GM23338 (cell line): ENCODE measurements around the gene ZNF469. TPM values are rescaled to one million over a fixed set of nuclear protein-coding genes. Genes with fewer than 3 reads are reported as not detected.

Experiments
- ATAC-seq: fragments of 200-7000 bp; cut with Tn5 transposase; 3 replicates; pipeline ENCODE4 v1.9.1; 2020
- DNase-seq: peaks from one replicate; pipeline ENCODE4 v3.0.0-alpha.2; 2015; ENCODE audit warnings: low spot score
- H2AFZ ChIP-seq: fragments of 200-600 bp; sonication (generic); 2 replicates; pipeline ENCODE4 v1.8.0; 2016; ENCODE audit warnings: antibody characterized with exemption, mild to moderate bottlenecking, moderate library complexity
- H3F3A ChIP-seq: fragments of 200-600 bp; sonication (generic); replicated peaks from 2 replicates; pipeline ENCODE4 v1.8.0; 2017; ENCODE audit warnings: antibody characterized with exemption, mixed run types, low read depth
- H3K27ac ChIP-seq: fragments of 200-600 bp; sonication (generic); 2 replicates; pipeline ENCODE4 v1.6.1; 2016; ENCODE audit warnings: low read depth
- H3K27me3 ChIP-seq: fragments of 200-600 bp; sonication (generic); 2 replicates; pipeline ENCODE4 v1.8.0; 2016; ENCODE audit warnings: mild to moderate bottlenecking, mixed run types, moderate library complexity; ENCODE audit not compliant: insufficient read depth
- H3K36me3 ChIP-seq: fragments of 200-600 bp; sonication (generic); 2 replicates; pipeline ENCODE4 v1.8.0; 2016; ENCODE audit warnings: mild to moderate bottlenecking; ENCODE audit not compliant: insufficient read depth
- H3K4me1 ChIP-seq: fragments of 200-600 bp; sonication (generic); 2 replicates; pipeline ENCODE4 v1.8.0; 2016; ENCODE audit warnings: mild to moderate bottlenecking, moderate library complexity; ENCODE audit not compliant: insufficient read depth
- H3K4me2 ChIP-seq: fragments of 200-600 bp; sonication (generic); 2 replicates; pipeline ENCODE4 v1.7.1; 2017; ENCODE audit warnings: mixed run types
- H3K4me3 ChIP-seq: fragments of 200-600 bp; sonication (generic); 2 replicates; pipeline ENCODE4 v1.6.1; 2016; ENCODE audit warnings: mixed run types
- H3K79me2 ChIP-seq: fragments of 200-600 bp; sonication (generic); replicated peaks from 2 replicates; pipeline ENCODE4 v1.8.0; 2017; ENCODE audit warnings: mild to moderate bottlenecking; ENCODE audit not compliant: insufficient read depth
- H3K9me2 ChIP-seq: fragments of 200-600 bp; sonication (generic); 2 replicates; pipeline ENCODE4 v1.8.0; 2017; ENCODE audit not compliant: insufficient read depth
- H4K20me1 ChIP-seq: fragments of 200-600 bp; sonication (generic); replicated peaks from 2 replicates; pipeline ENCODE4 v1.8.0; 2017; ENCODE audit warnings: mild to moderate bottlenecking; ENCODE audit not compliant: insufficient read depth
- H3K27ac Mint-ChIP-seq: 2 replicates; pipeline ENCODE4 v1.8.0; 2020; ENCODE audit warnings: inconsistent platforms, mild to moderate bottlenecking, moderate library complexity, mixed read lengths
- H3K27me3 Mint-ChIP-seq: 3 replicates; pipeline ENCODE4 v1.8.0; 2022; ENCODE audit warnings: low read depth, mild to moderate bottlenecking, moderate library complexity, mixed read lengths, inconsistent platforms; ENCODE audit not compliant: insufficient read depth, poor library complexity
- H3K36me3 Mint-ChIP-seq: 3 replicates; pipeline ENCODE4 v1.8.0; 2021; ENCODE audit warnings: low read depth, mild to moderate bottlenecking, inconsistent platforms, moderate library complexity, mixed read lengths
- H3K4me1 Mint-ChIP-seq: 3 replicates; pipeline ENCODE4 v1.8.0; 2020; ENCODE audit warnings: mild to moderate bottlenecking, inconsistent platforms, mixed read lengths
- H3K4me3 Mint-ChIP-seq: 3 replicates; pipeline ENCODE4 v1.8.0; 2021; ENCODE audit warnings: moderate library complexity, mild to moderate bottlenecking, inconsistent platforms, mixed read lengths
- H3K9me3 Mint-ChIP-seq: 3 replicates; pipeline ENCODE4 v1.8.0; 2020; ENCODE audit warnings: moderate library complexity, mild to moderate bottlenecking, inconsistent platforms, mixed read lengths
- CREB1 ChIP-seq: fragments of 250-450 bp; sonication (Bioruptor Pico); IDR thresholded peaks from 2 replicates; pipeline ENCODE4 v1.5.0; 2020; ENCODE audit warnings: low read depth, mild to moderate bottlenecking, moderate library complexity
- EZH2 ChIP-seq: fragments of 200-600 bp; sonication (generic); IDR thresholded peaks from one replicate; pipeline ENCODE4 v1.8.0; 2017; ENCODE audit warnings: antibody characterized with exemption, mild to moderate bottlenecking, low read depth; ENCODE audit not compliant: unreplicated experiment
- EZH2phosphoT487 ChIP-seq: fragments of 200-600 bp; sonication (generic); IDR thresholded peaks from one replicate; pipeline ENCODE4 v1.8.1; 2018; ENCODE audit warnings: antibody characterized with exemption; ENCODE audit not compliant: unreplicated experiment
- STAT1 ChIP-seq: IDR thresholded peaks from one replicate; pipeline ENCODE4 v1.6.1; 2016; ENCODE audit warnings: antibody characterized with exemption; ENCODE audit not compliant: unreplicated experiment
- ZNF114 ChIP-seq: fragments of 250-450 bp; sonication (Bioruptor Pico); IDR thresholded peaks from 2 replicates; pipeline ENCODE4 v1.5.0; 2020; ENCODE audit warnings: mild to moderate bottlenecking, moderate library complexity
- ZNF331 ChIP-seq: fragments of 250-450 bp; sonication (Bioruptor Pico); IDR thresholded peaks from 2 replicates; pipeline ENCODE4 v1.5.0; 2020; ENCODE audit warnings: low read depth, mild to moderate bottlenecking, moderate library complexity
- polyA plus RNA-seq: library from polyadenylated mRNA; unstranded; fragments of >200 nt; fragmentation: Nextera tagmentation; extraction: Ambion mirVana; gene quantifications from 2 replicates; pipeline ENCODE4 v1.2.1, GENCODE V29; 2016
- total RNA-seq: library from RNA; depleted of rRNA; stranded (reverse); fragments of >200 nt; shearing (Covaris generic); gene quantifications from 2 replicates; pipeline ENCODE4 v1.2.3, GENCODE V29; 2014
- TF ChIP-seq, protein P1 (sequence below), 2 experiments: fragments of 200-600 bp in 1 of 2; sonication (generic) in 1 of 2; conservative IDR thresholded peaks; 2 replicates each; pipeline versions ENCODE4 v1.5.1 to v1.6.1; 2016 to 2017; ENCODE audit warnings: antibody characterized with exemption in 2 of 2, low read depth in 2 of 2, mild to moderate bottlenecking in 2 of 2, moderate library complexity in 1 of 2
- TF ChIP-seq, protein P2 (sequence below): IDR thresholded peaks from 2 replicates; pipeline ENCODE4 v1.6.1; 2016; ENCODE audit warnings: antibody characterized with exemption

ZNF469 gene
- total and polyA plus RNA-seq, 2 experiments from 2014 or later: 0.23 to 1.9 TPM

DNA sequence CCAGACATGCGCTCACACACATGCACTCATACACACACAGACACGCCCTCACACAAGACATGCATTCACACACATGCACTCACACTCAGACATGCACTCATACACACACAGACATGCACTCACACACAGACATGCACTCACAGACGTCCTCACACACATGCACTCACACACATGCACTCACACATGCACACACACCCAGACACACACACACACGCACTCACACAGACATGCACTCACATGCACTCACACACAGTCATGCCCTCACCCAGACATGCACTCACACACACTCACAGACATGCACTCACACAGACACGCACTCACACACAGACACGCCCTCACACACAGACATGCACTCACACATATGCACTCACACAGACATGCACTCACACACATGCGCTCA is 2.1 kb upstream of the ZNF469 start:
- TF ChIP-seq ZNF114 (CRISPR knock-in tag): no peak
- TF ChIP-seq STAT1: no peak
- TF ChIP-seq ZNF331: no peak
- TF ChIP-seq EZH2: no peak
- TF ChIP-seq, protein P1, sequence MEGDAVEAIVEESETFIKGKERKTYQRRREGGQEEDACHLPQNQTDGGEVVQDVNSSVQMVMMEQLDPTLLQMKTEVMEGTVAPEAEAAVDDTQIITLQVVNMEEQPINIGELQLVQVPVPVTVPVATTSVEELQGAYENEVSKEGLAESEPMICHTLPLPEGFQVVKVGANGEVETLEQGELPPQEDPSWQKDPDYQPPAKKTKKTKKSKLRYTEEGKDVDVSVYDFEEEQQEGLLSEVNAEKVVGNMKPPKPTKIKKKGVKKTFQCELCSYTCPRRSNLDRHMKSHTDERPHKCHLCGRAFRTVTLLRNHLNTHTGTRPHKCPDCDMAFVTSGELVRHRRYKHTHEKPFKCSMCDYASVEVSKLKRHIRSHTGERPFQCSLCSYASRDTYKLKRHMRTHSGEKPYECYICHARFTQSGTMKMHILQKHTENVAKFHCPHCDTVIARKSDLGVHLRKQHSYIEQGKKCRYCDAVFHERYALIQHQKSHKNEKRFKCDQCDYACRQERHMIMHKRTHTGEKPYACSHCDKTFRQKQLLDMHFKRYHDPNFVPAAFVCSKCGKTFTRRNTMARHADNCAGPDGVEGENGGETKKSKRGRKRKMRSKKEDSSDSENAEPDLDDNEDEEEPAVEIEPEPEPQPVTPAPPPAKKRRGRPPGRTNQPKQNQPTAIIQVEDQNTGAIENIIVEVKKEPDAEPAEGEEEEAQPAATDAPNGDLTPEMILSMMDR (conservative IDR thresholded peaks at IDR 0.05; ENCODE audit: low read depth in 2 of 2): no peak
- no peak for TF ChIP-seq EZH2phosphoT487
- H3F3A ChIP-seq: peaks cover 11% of the 10 kb centered on the region
- no peaks in the 10 kb centered on the region for H4K20me1 ChIP-seq
- Mint-ChIP-seq H3K27me3 (peaks cover 23% of the 10 kb centered on the region), H3K4me1 (peaks cover 6% of the 10 kb centered on the region; the same call in 1 of the 3 replicates), H3K4me3 (no peak overlapping the region), H3K27ac (no peak overlapping the region), H3K9me3 (no peaks in the 10 kb centered on the region), H3K36me3 (no peaks in the 10 kb centered on the region)
- H3K4me3 ChIP-seq: no peak overlapping the region
- H3K9me2 ChIP-seq: no peaks in the 10 kb centered on the region
- H3K4me2 ChIP-seq: no peak overlapping the region
- H2AFZ ChIP-seq: no peak overlapping the region
- DNase-seq (no peak), ATAC-seq (no peak)
- H3K4me1 ChIP-seq: peaks cover 15% of the 10 kb centered on the region
- no peak overlapping the region for H3K27ac ChIP-seq
- no peaks in the 10 kb centered on the region for H3K79me2 ChIP-seq
- no peaks in the 10 kb centered on the region for H3K36me3 ChIP-seq
- H3K27me3 ChIP-seq: peaks cover 31% of the 10 kb centered on the region

DNA sequence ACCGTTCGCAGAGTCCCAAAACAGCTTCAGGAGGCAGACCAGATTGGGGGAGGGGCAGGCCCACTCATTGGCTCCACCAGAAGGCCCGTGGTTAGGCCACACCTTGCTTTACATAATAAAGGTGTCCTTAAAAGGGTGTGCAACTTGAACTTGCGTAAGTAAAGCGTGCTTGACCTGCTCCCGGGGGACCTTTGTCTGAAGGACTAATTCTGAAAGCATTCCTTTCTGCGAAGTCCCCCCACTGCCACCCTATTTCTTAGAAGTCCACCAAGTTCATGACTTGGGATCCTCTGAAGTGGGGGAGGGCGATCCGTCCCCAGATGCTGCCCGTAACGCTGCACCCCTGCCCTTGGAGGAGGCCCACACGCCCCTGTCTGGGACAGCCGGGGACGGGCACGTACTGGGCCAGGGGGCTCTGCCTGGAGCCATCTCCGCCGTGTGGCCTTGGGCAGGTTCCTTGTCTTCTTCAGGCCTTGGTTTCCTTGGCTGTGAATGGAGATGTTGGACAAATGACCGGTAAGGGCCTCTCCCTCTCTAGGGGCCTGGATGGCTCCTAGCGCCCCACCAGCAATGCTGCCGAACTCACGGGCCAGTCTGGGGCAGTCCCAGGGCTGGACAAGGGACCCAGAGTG is 823 bp upstream of the ZNF469 start:
- Mint-ChIP-seq H3K36me3 (no peaks in the 10 kb centered on the region), H3K4me1 (peaks cover 6% of the 10 kb centered on the region; the same call in 1 of the 3 replicates), H3K4me3 (peak overlapping the region; percentile 78), H3K27me3 (peaks cover 28% of the 10 kb centered on the region), H3K27ac (no peak overlapping the region), H3K9me3 (no peaks in the 10 kb centered on the region)
- H3K36me3 ChIP-seq: no peaks in the 10 kb centered on the region
- TF ChIP-seq CREB1: no peak
- TF ChIP-seq, protein P2, sequence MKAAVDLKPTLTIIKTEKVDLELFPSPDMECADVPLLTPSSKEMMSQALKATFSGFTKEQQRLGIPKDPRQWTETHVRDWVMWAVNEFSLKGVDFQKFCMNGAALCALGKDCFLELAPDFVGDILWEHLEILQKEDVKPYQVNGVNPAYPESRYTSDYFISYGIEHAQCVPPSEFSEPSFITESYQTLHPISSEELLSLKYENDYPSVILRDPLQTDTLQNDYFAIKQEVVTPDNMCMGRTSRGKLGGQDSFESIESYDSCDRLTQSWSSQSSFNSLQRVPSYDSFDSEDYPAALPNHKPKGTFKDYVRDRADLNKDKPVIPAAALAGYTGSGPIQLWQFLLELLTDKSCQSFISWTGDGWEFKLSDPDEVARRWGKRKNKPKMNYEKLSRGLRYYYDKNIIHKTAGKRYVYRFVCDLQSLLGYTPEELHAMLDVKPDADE: no peak
- peak overlapping the region; percentile 84 for H2AFZ ChIP-seq
- H3K4me2 ChIP-seq: peak overlapping the region; percentile 72
- H3K4me1 ChIP-seq: peaks cover 15% of the 10 kb centered on the region
- ATAC-seq: peak; percentile 60
- peaks cover 11% of the 10 kb centered on the region for H3F3A ChIP-seq
- DNase-seq: peak; percentile 80
- no peak overlapping the region for H3K27ac ChIP-seq
- no peaks in the 10 kb centered on the region for H4K20me1 ChIP-seq
- H3K9me2 ChIP-seq: no peaks in the 10 kb centered on the region
- peaks cover 31% of the 10 kb centered on the region for H3K27me3 ChIP-seq
- H3K4me3 ChIP-seq: peak overlapping the region; percentile 54; the same call in 1 of the 2 replicates
- no peaks in the 10 kb centered on the region for H3K79me2 ChIP-seq
